Tibial nerve (tissue), 4 donors: ENCODE results near the gene EP400. TPM values are rescaled to one million over a fixed set of nuclear protein-coding genes. Genes with fewer than 3 reads are reported as not detected.

Experiments used
- DNase-seq, 2 donors: peaks; one replicate each; pipeline ENCODE4 v3.0.0-alpha.2; 2019; ENCODE audit warnings: low spot score in 2 of 2
- H3K27ac ChIP-seq, 4 donors: fragments of 200-600 bp; sonication (generic) in 3 of 4; one replicate each; pipeline ENCODE4 v1.5.1; 2017 to 2019; ENCODE audit warnings: mild to moderate bottlenecking in 1 of 4
- H3K27me3 ChIP-seq, 2 donors: fragments of 200-600 bp; sonication (generic) in 1 of 2; one replicate each; pipeline versions ENCODE4 v1.5.1 to v1.6.0; 2017 to 2019
- H3K36me3 ChIP-seq, 3 donors: fragments of 200-600 bp; sonication (generic); one replicate each; pipeline ENCODE4 v1.5.1; 2018 to 2019
- H3K4me1 ChIP-seq, 4 donors: fragments of 200-600 bp; sonication (generic) in 3 of 4; one replicate each; pipeline ENCODE4 v1.5.1; 2017 to 2019
- H3K4me3 ChIP-seq, 4 donors: fragments of 200-600 bp; sonication (generic) in 3 of 4; one replicate each; pipeline ENCODE4 v1.5.1; 2017 to 2019; ENCODE audit warnings: mild to moderate bottlenecking in 1 of 4, moderate library complexity in 1 of 4
- H3K9me3 ChIP-seq, 4 donors: fragments of 200-600 bp; sonication (generic) in 3 of 4; one replicate each; pipeline ENCODE4 v1.5.1; 2017 to 2019
- CTCF ChIP-seq, 5 experiments: fragments of 200-600 bp in 3 of 5; fragments of 450-650 bp in 2 of 5; sonication (generic) in 3 of 5; IDR thresholded peaks; one replicate each; pipeline ENCODE4 v1.5.1; 2016 to 2019; ENCODE audit warnings: antibody characterized with exemption in 5 of 5, mild to moderate bottlenecking in 3 of 5, moderate library complexity in 2 of 5
- EP300 ChIP-seq, 2 donors: sonication (generic); formaldehyde crosslinking; IDR thresholded peaks; one replicate each; pipeline ENCODE4 v1.6.1; 2017; ENCODE audit warnings: antibody characterized with exemption in 2 of 2, mild to moderate bottlenecking in 1 of 2
- POLR2A ChIP-seq, 2 donors: fragments of 450-650 bp; IDR thresholded peaks; one replicate each; pipeline ENCODE4 v1.6.1; 2017; ENCODE audit warnings: antibody characterized with exemption in 2 of 2, mild to moderate bottlenecking in 2 of 2, moderate library complexity in 2 of 2
- WGBS, 2 donors: methylation state at CpG; one replicate each; pipeline ENCODE4 v1.1.5; 2018; 5-methylcytosine and 5-hydroxymethylcytosine counted together
- total RNA-seq, 4 donors: library from RNA; depleted of rRNA; stranded (reverse); fragments of >200 nt; gene quantifications; one replicate each; pipeline ENCODE4 v1.1.0, GENCODE V29; 2016

Gene EP400
- total RNA-seq, 4 donors from 2014 or later = 27.8 to 41.4 (median 32.2) TPM

DNA sequence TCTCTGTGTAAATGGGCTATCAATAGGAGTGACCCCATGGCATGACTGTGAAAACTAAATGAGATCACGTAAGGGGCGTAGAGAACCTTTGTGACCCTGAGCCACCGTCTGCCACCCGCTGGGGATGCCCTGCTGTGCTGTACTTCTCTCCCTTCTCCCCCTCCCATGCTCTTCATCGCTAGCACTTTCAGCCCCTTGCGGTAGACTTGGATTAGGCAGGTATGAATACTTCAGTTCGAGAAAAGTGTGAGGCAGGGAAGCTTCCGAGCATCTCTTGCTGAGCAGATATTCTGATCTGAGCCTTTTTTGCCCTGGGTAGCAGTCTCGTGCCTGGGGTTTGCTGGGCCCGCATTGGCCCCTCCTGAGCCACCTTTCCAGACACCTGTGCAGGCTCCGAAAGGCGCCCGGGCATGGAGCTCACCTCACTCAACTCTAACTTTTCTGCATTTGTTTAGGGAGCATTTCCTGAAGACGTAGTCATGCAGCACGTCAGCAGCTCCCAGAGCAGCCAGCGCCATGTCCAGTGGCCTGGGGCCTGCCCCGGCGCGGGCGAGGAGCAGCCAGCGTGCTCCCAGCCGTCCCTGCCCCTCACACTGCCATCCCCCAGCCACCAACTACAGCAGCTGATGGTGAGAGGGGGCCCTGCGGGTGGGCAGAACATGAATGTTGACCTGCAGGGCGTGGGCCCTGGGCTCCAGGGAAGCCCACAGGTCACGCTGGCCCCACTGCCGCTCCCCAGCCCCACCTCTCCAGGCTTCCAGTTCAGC, 154.0 kb downstream of the EP400 start:
- 89% methylated on average over 19 to 26 of the region's 26 CpGs for WGBS, 2 donors
- no peak for TF ChIP-seq EP300 (IDR thresholded peaks at IDR 0.05)
- no peak for TF ChIP-seq CTCF (IDR thresholded peaks at IDR 0.05)
- TF ChIP-seq POLR2A (IDR thresholded peaks at IDR 0.05) = no peak
- no peak overlapping the region for H3K27ac ChIP-seq
- H3K4me3 ChIP-seq = no peak overlapping the region
- no peak for DNase-seq
- no peaks in the 10 kb centered on the region for H3K9me3 ChIP-seq
- H3K36me3 ChIP-seq = peaks cover 0 to 60% (median 4%) of the 10 kb centered on the region in 3 donors
- H3K4me1 ChIP-seq = no peaks in the 10 kb centered on the region
- H3K27me3 ChIP-seq = no peaks in the 10 kb centered on the region

GRCh38 chr12:132105467-132105866, 155.7 kb downstream of the EP400 start:
- Histone ChIP-seq H3K4me3 (no peak overlapping the region), H3K9me3 (no peaks in the 10 kb centered on the region), H3K4me1 (no peaks in the 10 kb centered on the region), H3K36me3 (peaks cover 0 to 65% (median 4%) of the 10 kb centered on the region in 3 donors), H3K27me3 (no peaks in the 10 kb centered on the region), H3K27ac (no peak overlapping the region)
- TF ChIP-seq POLR2A (IDR thresholded peaks at IDR 0.05) (no peak), CTCF (IDR thresholded peaks at IDR 0.05) (no peak), EP300 (IDR thresholded peaks at IDR 0.05) (no peak)
- WGBS, 2 donors = 92 to 97% methylated on average over 6 of the region's 6 CpGs
- no peak for DNase-seq

DNA sequence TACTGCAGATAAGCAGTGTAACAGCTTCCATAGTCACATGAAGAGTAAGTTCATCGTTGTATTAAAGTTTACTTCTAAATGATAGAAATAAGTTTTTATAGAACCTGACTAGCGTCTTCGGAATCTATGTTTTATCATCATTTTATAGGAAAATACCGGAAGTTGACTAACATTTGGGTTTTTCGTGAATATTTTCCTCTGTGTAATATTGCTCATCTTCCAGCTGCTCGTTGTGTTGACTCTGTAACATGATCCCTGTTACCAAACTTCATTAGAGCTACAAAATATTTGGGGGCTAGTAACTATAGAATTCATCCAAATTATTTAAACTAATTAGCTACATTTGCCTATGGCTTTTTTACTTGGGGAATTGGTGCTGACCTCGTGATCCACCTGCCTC, 157.2 kb downstream of the EP400 start:
- H3K27ac ChIP-seq = no peak overlapping the region
- peaks cover 0 to 70% (median 4%) of the 10 kb centered on the region in 3 donors for H3K36me3 ChIP-seq
- no peak for TF ChIP-seq EP300 (IDR thresholded peaks at IDR 0.05)
- no peak for TF ChIP-seq POLR2A (IDR thresholded peaks at IDR 0.05)
- no peak for TF ChIP-seq CTCF (IDR thresholded peaks at IDR 0.05)
- no peak overlapping the region for H3K4me3 ChIP-seq
- WGBS, 2 donors = 91 to 95% methylated on average over 7 of the region's 7 CpGs
- no peaks in the 10 kb centered on the region for H3K27me3 ChIP-seq
- DNase-seq = no peak
- H3K9me3 ChIP-seq = no peaks in the 10 kb centered on the region
- H3K4me1 ChIP-seq = no peaks in the 10 kb centered on the region

DNA sequence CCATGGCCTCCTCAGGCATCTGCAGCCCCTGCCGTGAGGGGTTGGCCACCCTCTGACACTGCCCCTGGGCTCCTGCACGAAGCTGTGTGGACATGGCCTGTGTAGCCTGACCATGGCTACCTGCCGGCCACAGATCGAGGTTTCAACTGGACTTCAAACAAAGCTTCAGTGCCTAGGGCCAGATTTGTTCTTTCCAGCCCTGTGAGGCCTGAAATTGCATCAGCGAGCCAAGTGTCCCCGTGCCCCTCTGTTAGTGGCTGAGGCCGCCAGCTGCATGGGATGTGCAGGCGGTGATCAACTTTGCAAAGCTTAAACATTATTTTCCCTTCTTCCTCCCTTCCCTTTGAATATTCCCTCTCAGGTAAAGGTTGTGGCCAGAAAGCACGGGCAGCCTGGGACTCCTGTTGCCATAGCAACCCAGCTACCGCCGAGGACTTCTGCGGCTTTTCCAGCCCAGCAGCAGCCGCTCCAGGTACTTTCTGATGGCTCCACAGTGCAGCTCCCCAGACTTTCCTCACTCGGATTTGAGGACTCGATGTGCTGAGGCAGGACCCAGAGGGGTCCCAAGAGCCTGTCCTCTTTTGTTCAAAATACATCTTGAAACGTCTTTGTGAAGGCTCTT, 158.6 kb downstream of the EP400 start:
- H3K9me3 ChIP-seq = no peaks in the 10 kb centered on the region
- no peak overlapping the region for H3K4me3 ChIP-seq
- no peaks in the 10 kb centered on the region for H3K27me3 ChIP-seq
- no peaks in the 10 kb centered on the region for H3K4me1 ChIP-seq
- peaks cover 0 to 79% (median 4%) of the 10 kb centered on the region in 3 donors for H3K36me3 ChIP-seq
- DNase-seq = no peak
- TF ChIP-seq POLR2A (IDR thresholded peaks at IDR 0.05) (no peak), CTCF (IDR thresholded peaks at IDR 0.05) (no peak), EP300 (IDR thresholded peaks at IDR 0.05) (no peak)
- 69 to 73% methylated on average over 16 of the region's 16 CpGs for WGBS, 2 donors
- H3K27ac ChIP-seq = no peak overlapping the region

- Histone ChIP-seq H3K36me3 (peaks cover 0 to 86% (median 4%) of the 10 kb centered on the region in 3 donors), H3K4me3 (no peak overlapping the region), H3K4me1 (no peaks in the 10 kb centered on the region), H3K9me3 (no peaks in the 10 kb centered on the region), H3K27ac (no peak overlapping the region), H3K27me3 (no peaks in the 10 kb centered on the region)
- TF ChIP-seq POLR2A (IDR thresholded peaks at IDR 0.05) (no peak), CTCF (IDR thresholded peaks at IDR 0.05) (no peak), EP300 (IDR thresholded peaks at IDR 0.05) (no peak)
- WGBS, 2 donors = 92 to 95% methylated on average over 8 of the region's 8 CpGs
- DNase-seq = no peak
Observed at GRCh38 chr12:132109741-132110140, 160.0 kb downstream of the EP400 start.
